T follicular helper cell (primary cell): ENCODE results near the gene ZNF112.

ENCODE experiments used
- DNase-seq: peaks from one replicate; pipeline ENCODE4 v3.0.0-alpha.2; 2020; ENCODE audit warnings: low read depth

The ZNF112 gene

DNA sequence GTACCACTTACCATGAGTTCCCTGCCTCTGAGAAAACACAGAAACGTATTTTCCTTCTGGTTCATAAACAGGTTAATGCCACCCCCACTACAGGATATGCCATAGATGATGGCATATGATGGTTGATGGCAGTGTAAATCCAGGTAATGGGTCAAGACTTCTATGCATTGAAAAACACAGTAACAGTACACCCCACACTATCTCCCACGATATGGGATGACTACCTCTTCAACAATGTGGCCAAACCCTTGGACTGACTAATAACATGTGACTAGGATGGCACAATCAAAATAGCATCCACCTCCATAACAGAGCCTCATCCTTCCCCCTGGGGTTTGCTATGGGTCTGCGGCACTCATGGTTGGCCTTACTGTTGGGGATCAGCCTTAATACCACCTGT, 73.6 kb downstream of the ZNF112 start:
- no peak for DNase-seq

DNA sequence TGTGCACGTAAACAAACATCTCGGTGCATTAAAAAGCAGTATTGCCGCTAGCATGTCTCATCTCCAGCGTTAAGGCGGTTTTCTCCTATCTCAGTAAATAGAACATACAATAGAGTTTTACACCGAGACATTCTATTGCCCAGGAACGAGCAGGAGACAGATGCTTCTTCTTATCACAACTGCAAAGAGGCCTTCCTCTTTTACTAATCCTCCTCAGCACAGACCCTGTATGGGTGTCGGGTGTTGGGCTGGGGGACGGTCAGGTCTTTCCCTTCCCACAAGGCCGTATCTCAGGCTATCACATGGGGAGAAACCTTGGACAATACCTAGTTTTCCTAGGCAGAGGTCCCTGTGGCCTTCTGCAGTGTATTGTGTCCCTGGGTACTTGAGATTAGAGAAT, 75.6 kb downstream of the ZNF112 start:
- DNase-seq = no peak

GRCh38 chr19:44278181-44278690, 78.2 kb downstream of the ZNF112 start:
- DNase-seq = no peak

DNA sequence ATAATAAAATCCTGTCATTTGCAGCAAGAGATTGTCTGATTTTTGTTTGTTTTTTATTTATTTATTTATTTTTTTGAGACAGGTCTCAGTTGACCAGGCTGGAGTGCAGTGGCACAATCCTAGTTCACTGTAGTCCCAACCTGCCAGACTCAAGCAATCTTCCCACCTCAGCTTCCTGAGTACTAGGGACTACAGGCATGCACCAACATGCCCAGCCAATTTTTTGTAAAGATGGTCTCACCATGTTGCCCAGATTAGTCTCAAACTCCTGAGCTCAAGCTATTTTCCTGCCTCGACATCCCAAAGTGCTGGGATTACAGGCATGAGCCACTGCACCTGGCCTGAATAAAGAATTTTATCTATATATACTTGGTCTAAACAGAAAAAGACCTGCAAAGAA, 79.1 kb downstream of the ZNF112 start:
- no peak for DNase-seq
